SK-N-SH (cell line): ENCODE results near the gene IGF2R. TPM values are rescaled to one million over a fixed set of nuclear protein-coding genes. Genes with fewer than 3 reads are reported as not detected.

Source experiments
- CTCF ChIA-PET: fragments of 300-600, 350-600 bp; formaldehyde crosslinking; extraction: SDS; loops from one replicate; lab custom pipeline; 2021; lab: Yijun Ruan, JAX
- POLR2A ChIA-PET: fragments of 350-600 bp; sonication (Branson Sonifier 250); formaldehyde crosslinking; extraction: SDS; loops from one replicate; lab custom pipeline; 2020; ENCODE audit warnings: antibody characterized with exemption, inconsistent platforms; lab: Yijun Ruan, JAX
- DNase-seq: peaks from one replicate; pipeline ENCODE4 v3.0.0; 2012
- H2AFZ ChIP-seq: fragments of 200-600 bp; sonication (generic); 2 replicates; pipeline ENCODE4 v1.8.1; 2016; ENCODE audit warnings: antibody characterized with exemption, mild to moderate bottlenecking, low read depth
- H3F3A ChIP-seq: fragments of 200-600 bp; sonication (generic); replicated peaks from 2 replicates; pipeline ENCODE3; 2016; ENCODE audit warnings: antibody characterized with exemption, mild to moderate bottlenecking; ENCODE audit not compliant: insufficient read depth
- H3K27ac ChIP-seq, 2 experiments: fragments of 200-500 bp in 1 of 2; fragments of 200-600 bp in 1 of 2; sonication (Bioruptor generic) in 1 of 2; sonication (generic), shearing (Covaris generic) in 1 of 2; 2 replicates each; pipeline versions ENCODE4 v1.5.1 to v1.6.1; 2014 to 2016; ENCODE audit warnings: low read depth in 2 of 2, inconsistent platforms in 1 of 2, low read length in 1 of 2, mild to moderate bottlenecking in 1 of 2, mixed read lengths in 1 of 2
- H3K27me3 ChIP-seq: fragments of 200-600 bp; sonication (generic), shearing (Covaris generic); 2 replicates; pipeline ENCODE4 v1.6.1; 2016; ENCODE audit warnings: mixed run types; ENCODE audit not compliant: insufficient read depth
- H3K36me3 ChIP-seq, 2 experiments: fragments of 200-500 bp in 1 of 2; fragments of 200-600 bp in 1 of 2; sonication (Bioruptor generic) in 1 of 2; sonication (generic) in 1 of 2; replicated peaks in 1 of 2; 2 replicates each; pipeline versions ENCODE3 to v1.5.1; 2014 to 2016; ENCODE audit warnings: low read length in 1 of 2, mild to moderate bottlenecking in 1 of 2; ENCODE audit not compliant: insufficient read depth in 2 of 2, control insufficient read depth in 1 of 2
- H3K4me1 ChIP-seq, 2 experiments: fragments of 200-500 bp in 1 of 2; fragments of 200-600 bp in 1 of 2; sonication (Bioruptor generic) in 1 of 2; sonication (generic), shearing (Covaris generic) in 1 of 2; 2 replicates each; pipeline versions ENCODE4 v1.5.1 to v1.6.1; 2014 to 2016; ENCODE audit warnings: low read depth in 1 of 2, low read length in 1 of 2, mixed run types in 1 of 2; ENCODE audit not compliant: insufficient read depth in 2 of 2, control insufficient read depth in 1 of 2
- H3K4me2 ChIP-seq: fragments of 200-600 bp; sonication (generic), shearing (Covaris generic); 2 replicates; pipeline ENCODE4 v1.6.1; 2017; ENCODE audit warnings: mixed run types
- H3K4me3 ChIP-seq, 2 experiments: fragments of 200-500 bp in 1 of 2; fragments of 200-600 bp in 1 of 2; sonication (Bioruptor generic) in 1 of 2; sonication (generic), shearing (Covaris generic) in 1 of 2; 2 replicates each; pipeline versions ENCODE4 v1.5.1 to v1.8.1; 2014 to 2016; ENCODE audit warnings: low read depth in 2 of 2, inconsistent platforms in 1 of 2, low read length in 1 of 2, mild to moderate bottlenecking in 1 of 2, mixed read lengths in 1 of 2, moderate library complexity in 1 of 2
- H3K79me2 ChIP-seq: fragments of 200-600 bp; sonication (generic); 2 replicates; pipeline ENCODE4 v1.8.1; 2017; ENCODE audit warnings: mild to moderate bottlenecking; ENCODE audit not compliant: insufficient read depth
- H3K9ac ChIP-seq: fragments of 200-600 bp; sonication (generic); 2 replicates; pipeline ENCODE4 v1.6.1; 2017; ENCODE audit warnings: mixed run types
- H3K9me2 ChIP-seq: fragments of 200-600 bp; sonication (generic); 2 replicates; pipeline ENCODE4 v1.6.1; 2017; ENCODE audit warnings: mixed run types
- H3K9me3 ChIP-seq: fragments of 200-600 bp; sonication (generic); 2 replicates; pipeline ENCODE4 v1.6.1; 2017; ENCODE audit warnings: mixed run types, mild to moderate bottlenecking, moderate library complexity
- H4K20me1 ChIP-seq: fragments of 200-600 bp; sonication (generic); 2 replicates; pipeline ENCODE4 v1.6.1; 2017; ENCODE audit warnings: mild to moderate bottlenecking, mixed run types; ENCODE audit not compliant: insufficient read depth
- CHD2 ChIP-seq: fragments of 150-350 bp; IDR thresholded peaks from 2 replicates; pipeline ENCODE4 v1.6.1; 2018; ENCODE audit warnings: low read length; ENCODE audit not compliant: partially characterized antibody
- CTCF ChIP-seq: fragments of 200-600 bp; sonication (generic); IDR thresholded peaks from 2 replicates; pipeline ENCODE4 v1.6.1; 2017; ENCODE audit warnings: antibody characterized with exemption, mild to moderate bottlenecking, moderate library complexity
- EP300 ChIP-seq, 2 experiments: IDR thresholded peaks; 2 replicates each; pipeline versions ENCODE4 v1.4.0 to v1.6.1; 2012; ENCODE audit warnings: borderline replicate concordance in 1 of 2, low read depth in 1 of 2, low read length in 1 of 2
- FOSL2 ChIP-seq: IDR thresholded peaks from 2 replicates; pipeline ENCODE4 v1.4.0; 2012; ENCODE audit warnings: low read depth, mild to moderate bottlenecking, moderate library complexity, borderline replicate concordance
- JUND ChIP-seq: IDR thresholded peaks from 2 replicates; pipeline ENCODE4 v1.4.0; 2012
- MEF2A ChIP-seq: IDR thresholded peaks from 2 replicates; pipeline ENCODE4 v1.4.0; 2012; ENCODE audit warnings: low read depth, borderline replicate concordance
- MXI1 ChIP-seq: IDR thresholded peaks from 2 replicates; pipeline ENCODE4 v1.6.1; 2012; ENCODE audit warnings: mild to moderate bottlenecking, low read depth, low read length, improper control_type of control experiment
- NFIC ChIP-seq: IDR thresholded peaks from 2 replicates; pipeline ENCODE4 v1.4.0; 2012; ENCODE audit warnings: borderline replicate concordance
- NRF1 ChIP-seq: IDR thresholded peaks from 2 replicates; pipeline ENCODE4 v1.6.1; 2012; ENCODE audit warnings: low read depth, mild to moderate bottlenecking, low read length
- POLR2AphosphoS5 ChIP-seq: IDR thresholded peaks from 2 replicates; pipeline ENCODE4 v1.6.1; 2012; ENCODE audit warnings: low read depth, low read length
- RAD21 ChIP-seq: IDR thresholded peaks from 2 replicates; pipeline ENCODE4 v1.6.1; 2012; ENCODE audit warnings: mild to moderate bottlenecking, low read length
- RXRA ChIP-seq: IDR thresholded peaks from 2 replicates; pipeline ENCODE4 v1.4.0; 2012; ENCODE audit warnings: low read depth, mild to moderate bottlenecking, borderline replicate concordance
- TAF1 ChIP-seq: IDR thresholded peaks from 2 replicates; pipeline ENCODE4 v1.6.1; 2012; ENCODE audit warnings: low read depth, mild to moderate bottlenecking, low read length, moderate library complexity, borderline replicate concordance
- TCF12 ChIP-seq: IDR thresholded peaks from 2 replicates; pipeline ENCODE4 v1.4.0; 2012
- TEAD4 ChIP-seq: IDR thresholded peaks from 2 replicates; pipeline ENCODE4 v1.4.0; 2012; ENCODE audit warnings: mild to moderate bottlenecking, borderline replicate concordance; ENCODE audit not compliant: insufficient read depth
- ZBTB33 ChIP-seq: IDR thresholded peaks from 2 replicates; pipeline ENCODE4 v1.4.0; 2012; ENCODE audit warnings: low read depth, borderline replicate concordance
- WGBS: methylation state at CpG from one replicate; pipeline ENCODE4 v1.1.6; 2017; ENCODE audit warnings: low lambda C conversion rate; 5-methylcytosine and 5-hydroxymethylcytosine counted together
- polyA plus RNA-seq, 3 experiments: library from polyadenylated mRNA; depleted of rRNA; stranded (reverse); fragments of >200 nt; gene quantifications; 2 replicates each; pipeline ENCODE4 v1.2.3, GENCODE V29; 2012
- TF ChIP-seq, protein P1 (sequence below): fragments of 150-350 bp; IDR thresholded peaks from 2 replicates; pipeline ENCODE4 v1.6.1; 2016; ENCODE audit warnings: mild to moderate bottlenecking, low read depth, low read length
- TF ChIP-seq, protein P2 (sequence below): IDR thresholded peaks from 2 replicates; pipeline ENCODE4 v1.4.0; 2012; ENCODE audit warnings: low read depth

IGF2R gene
- polyA plus RNA-seq, 1 of the 3 experiments (the other 2 are of a cell fraction) = 45.0 TPM

DNA sequence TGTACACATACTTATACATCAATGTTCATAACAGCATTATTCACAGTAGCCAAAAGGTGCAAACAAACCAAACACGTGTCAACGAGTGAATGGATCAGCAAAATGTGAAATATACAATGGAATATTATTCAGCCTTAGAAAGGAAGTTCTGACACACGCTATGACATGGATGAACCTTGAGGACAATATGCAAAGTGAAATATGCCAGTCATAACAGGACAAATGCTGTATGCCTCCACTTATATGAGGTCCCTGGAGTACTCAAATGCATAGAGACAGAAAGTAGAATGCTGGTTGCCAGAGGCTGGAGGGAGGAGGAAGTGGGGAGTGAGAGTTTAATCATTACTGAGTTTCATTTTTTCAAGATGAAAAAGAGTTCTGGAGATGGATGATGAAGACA, 37.8 kb upstream of the IGF2R start (continued):
- TF ChIP-seq CTCF (no peak), NFIC (no peak), RAD21 (no peak), TEAD4 (no peak)
- TF ChIP-seq, protein P1, sequence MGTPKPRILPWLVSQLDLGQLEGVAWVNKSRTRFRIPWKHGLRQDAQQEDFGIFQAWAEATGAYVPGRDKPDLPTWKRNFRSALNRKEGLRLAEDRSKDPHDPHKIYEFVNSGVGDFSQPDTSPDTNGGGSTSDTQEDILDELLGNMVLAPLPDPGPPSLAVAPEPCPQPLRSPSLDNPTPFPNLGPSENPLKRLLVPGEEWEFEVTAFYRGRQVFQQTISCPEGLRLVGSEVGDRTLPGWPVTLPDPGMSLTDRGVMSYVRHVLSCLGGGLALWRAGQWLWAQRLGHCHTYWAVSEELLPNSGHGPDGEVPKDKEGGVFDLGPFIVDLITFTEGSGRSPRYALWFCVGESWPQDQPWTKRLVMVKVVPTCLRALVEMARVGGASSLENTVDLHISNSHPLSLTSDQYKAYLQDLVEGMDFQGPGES = no peak
- TF ChIP-seq, all 33 proteins: peak for 0

DNA sequence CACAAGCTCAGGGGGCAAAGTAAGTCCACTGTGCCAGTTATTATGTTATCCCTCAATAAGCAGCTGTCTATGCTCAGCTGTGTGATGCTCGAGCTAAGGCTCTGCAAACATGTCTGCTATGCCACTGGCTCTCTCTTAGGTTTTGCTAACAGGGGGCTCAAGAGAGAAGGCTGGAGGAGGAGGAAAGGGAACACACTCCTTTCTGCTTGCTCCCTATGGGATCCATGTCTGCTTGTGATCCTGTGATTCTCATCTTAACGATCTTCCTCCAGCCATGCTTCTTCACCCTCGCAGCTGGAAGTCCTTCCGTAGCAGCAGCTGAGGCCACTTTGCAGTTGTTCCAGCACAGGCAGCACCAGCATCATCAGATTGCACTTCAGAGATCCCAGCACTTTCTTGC, 37.0 kb upstream of the IGF2R start:
- Histone ChIP-seq H3F3A (no peaks in the 10 kb centered on the region), H3K4me3 (no peak overlapping the region), H3K9me2 (no peaks in the 10 kb centered on the region), H3K4me2 (no peak overlapping the region), H2AFZ (no peak overlapping the region), H3K9ac (no peak overlapping the region), H3K36me3 (no peaks in the 10 kb centered on the region), H3K9me3 (no peaks in the 10 kb centered on the region), H4K20me1 (no peaks in the 10 kb centered on the region), H3K27me3 (no peaks in the 10 kb centered on the region), H3K27ac (no peak overlapping the region), H3K4me1 (peaks cover 0 to 3% of the 10 kb centered on the region in 2 experiments; a peak in 2 of 4 replicates)
- WGBS = 59% methylated on average over 3 of the region's 4 CpGs
- CTCF ChIA-PET = interaction anchor here (0.8 to 1.5 kb wide), 3 partner anchors 25 to 764 kb away, joined by 3 to 4 read pairs (median 3); no protein-coding TSS in a partner anchor
- no peak for TF ChIP-seq MXI1
- TF ChIP-seq POLR2AphosphoS5 = no peak
- TF ChIP-seq TEAD4 = no peak
- TF ChIP-seq ZBTB33 = no peak
- TF ChIP-seq, protein P2, sequence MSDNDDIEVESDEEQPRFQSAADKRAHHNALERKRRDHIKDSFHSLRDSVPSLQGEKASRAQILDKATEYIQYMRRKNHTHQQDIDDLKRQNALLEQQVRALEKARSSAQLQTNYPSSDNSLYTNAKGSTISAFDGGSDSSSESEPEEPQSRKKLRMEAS = no peak
- no peak for TF ChIP-seq RXRA
- TF ChIP-seq FOSL2 = no peak
- no peak for TF ChIP-seq EP300 (IDR thresholded peaks at IDR 0.05; ENCODE audit: borderline replicate concordance in 1 of 2, low read depth in 1 of 2, low read length in 1 of 2)
- no peak for TF ChIP-seq TCF12
- no peak for TF ChIP-seq CHD2
- no peak for TF ChIP-seq NRF1
- TF ChIP-seq, protein P1 = no peak
- no peak for TF ChIP-seq JUND
- no peak for TF ChIP-seq TAF1
- no peak for TF ChIP-seq MEF2A
- TF ChIP-seq, all 33 proteins: peak for 0
- no peak for DNase-seq
- POLR2A ChIA-PET = no interaction called here
- H3K79me2 ChIP-seq = no peaks in the 10 kb centered on the region
